K562 (cell line): Measurements from ENCODE around the gene STIM1. TPM values are rescaled to one million over a fixed set of nuclear protein-coding genes. Genes with fewer than 3 reads are reported as not detected.

ENCODE experiments used
- AFF4 ChIP-seq: sonication (generic); formaldehyde crosslinking; IDR thresholded peaks from 2 replicates; pipeline ENCODE4 v1.8.0; 2023; ENCODE audit warnings: mild to moderate bottlenecking, missing genetic modification reagents
- ARID4B ChIP-seq: sonication (generic); formaldehyde crosslinking; IDR thresholded peaks from 2 replicates; pipeline ENCODE4 v1.8.0; 2022; ENCODE audit warnings: mild to moderate bottlenecking, missing genetic modification reagents
- CHAMP1 ChIP-seq: fragments of 450-650 bp; IDR thresholded peaks from 2 replicates; pipeline ENCODE4 v1.6.1; 2016; ENCODE audit warnings: mild to moderate bottlenecking
- PHB2 ChIP-seq: fragments of 450-650 bp; IDR thresholded peaks from 2 replicates; pipeline ENCODE4 v1.6.1; 2017; ENCODE audit warnings: low read depth
- SMARCA4 ChIP-seq: fragments of 450-650 bp; IDR thresholded peaks from 2 replicates; pipeline ENCODE4 v1.6.1; 2016
- TCF7 ChIP-seq: sonication (generic); IDR thresholded peaks from 2 replicates; pipeline ENCODE4 v1.6.1; 2016; ENCODE audit warnings: antibody characterized with exemption, borderline replicate concordance
- ZKSCAN1 ChIP-seq: fragments of 150-350 bp; IDR thresholded peaks from 2 replicates; pipeline ENCODE4 v1.6.1; 2016; ENCODE audit warnings: low read depth, low read length
- ZNF354B ChIP-seq: fragments of 250-450 bp; sonication (Bioruptor Pico); IDR thresholded peaks from 2 replicates; pipeline ENCODE4 v1.4.0; 2020
- ZNF511 ChIP-seq: sonication (generic); formaldehyde crosslinking; IDR thresholded peaks from 2 replicates; pipeline ENCODE4 v1.8.0; 2022; ENCODE audit warnings: mild to moderate bottlenecking, missing genetic modification reagents
- ZNF609 ChIP-seq: sonication (generic); formaldehyde crosslinking; IDR thresholded peaks from 2 replicates; pipeline ENCODE4 v1.8.1; 2023; ENCODE audit warnings: missing genetic modification reagents, mild to moderate bottlenecking, borderline replicate concordance
- polyA plus RNA-seq, 8 experiments: library from polyadenylated mRNA; depleted of rRNA in 4 of 8; stranded (reverse) in 5 of 8; unstranded in 3 of 8; fragments of >200 nt; fragmentation: Nextera tagmentation in 2 of 8; fragmentation: Illumina TruSeq in 1 of 8; extraction: Ambion mirVana in 2 of 8; extraction: Trizol in 1 of 8; gene quantifications; 2 replicates each; pipeline versions ENCODE4 v1.2.1 to v1.2.3, GENCODE V29; 2011 to 2014; ENCODE audit warnings: inconsistent platforms in 1 of 8, missing spikeins in 1 of 8
- total RNA-seq, 7 experiments: library from RNA; depleted of rRNA in 6 of 7; stranded (reverse); fragments of >200 nt in 6 of 7; fragmentation: Illumina TruSeq in 2 of 7; extraction: Trizol in 2 of 7; gene quantifications; 2 replicates each; pipeline versions ENCODE4 v1.2.1 to v1.2.3, GENCODE V29; 2011 to 2021; ENCODE audit warnings: low replicate concordance in 1 of 7

STIM1 gene
- total and polyA plus RNA-seq, 9 of the 15 experiments (the other 6 are each of a cell fraction or from before 2014, with no cell fraction given): 7.7 to 50.5 (median 22.5) TPM

GRCh38 chr11:3824714-3825472, 30.6 kb upstream of the STIM1 start (continued):
- peak; percentile 71 for TF ChIP-seq ARID4B
- 0 out of 2 replicates have a peak, but pooled peaks have one; percentile 15 for TF ChIP-seq ZNF511 (CRISPR knock-in tag)
- 0 out of 2 replicates have a peak, but pooled peaks have one; percentile 28 for TF ChIP-seq SMARCA4
- no peak for TF ChIP-seq TCF7
- no peak for TF ChIP-seq ZNF609 (CRISPR knock-in tag)
- TF ChIP-seq CHAMP1: no peak
- TF ChIP-seq ZNF354B (CRISPR knock-in tag): no peak
- no peak for TF ChIP-seq PHB2
- no peak for TF ChIP-seq ZKSCAN1
- no peak for TF ChIP-seq AFF4 (CRISPR knock-in tag)
